Measurements from ENCODE around the gene IQGAP1. TPM values are rescaled to one million over a fixed set of nuclear protein-coding genes. Genes with fewer than 3 reads are reported as not detected.
A peak's percentile ranks its signal among the peaks of the same experiment; 100 is the strongest.

Gene IQGAP1
- total and polyA plus RNA-seq, 9 of the 15 experiments (the other 6 are each of a cell fraction or from before 2014, with no cell fraction given), result 37.6 to 143 (median 77.7) TPM

GRCh38 chr15:90530250-90531051 lies 142.4 kb downstream of the IQGAP1 start (continued):
- TF ChIP-seq ZNF316 (IDR thresholded peaks at IDR 0.05) (no peak), KAT7 (CRISPR knock-in tag; IDR thresholded peaks at IDR 0.05; ENCODE audit: borderline replicate concordance) (peak; percentile 2; the same call in 1 of the 2 replicates), RBM25 (IDR thresholded peaks at IDR 0.05; ENCODE audit: low read depth, low read length, severe bottlenecking) (no peak), SPI1 (IDR thresholded peaks at IDR 0.05; ENCODE audit: borderline replicate concordance, low read depth, low read length) (no peak), MNT (conservative IDR thresholded peaks at IDR 0.05) (no peak), TGIF2 (CRISPR knock-in tag; IDR thresholded peaks at IDR 0.05) (no peak), RBBP5 (IDR thresholded peaks at IDR 0.05; ENCODE audit: borderline replicate concordance, insufficient read depth, low read length, poor library complexity, severe bottlenecking) (peak; percentile 78), MCM7 (IDR thresholded peaks at IDR 0.05) (no peak), MLX (CRISPR knock-in tag; conservative IDR thresholded peaks at IDR 0.05) (no peak), TAL1 (IDR thresholded peaks at IDR 0.05) (no peak), MITF (IDR thresholded peaks at IDR 0.05) (no peak), KDM5B (IDR thresholded peaks at IDR 0.05; ENCODE audit: insufficient replicate concordance, low read depth, low read length) (peak; percentile 5), ZNF639 (CRISPR knock-in tag; conservative IDR thresholded peaks at IDR 0.05 in 1 of 2, IDR thresholded peaks at IDR 0.05 in 1 of 2) (0 out of 4 replicates have a peak, but pooled peaks of 1 of the 2 experiments have one; percentile 25), ELF2 (CRISPR knock-in tag; IDR thresholded peaks at IDR 0.05) (no peak), ZNF668 (CRISPR knock-in tag; IDR thresholded peaks at IDR 0.05) (no peak), DACH1 (IDR thresholded peaks at IDR 0.05; ENCODE audit: partially characterized antibody) (no peak), TAF9B (IDR thresholded peaks at IDR 0.05; ENCODE audit: partially characterized antibody) (no peak)
